GM23338 (cell line): ENCODE measurements around the gene CLOCK.

ENCODE experiments used
- CREB1 ChIP-seq: fragments of 250-450 bp; sonication (Bioruptor Pico); IDR thresholded peaks from 2 replicates; pipeline ENCODE4 v1.5.0; 2020; ENCODE audit warnings: low read depth, mild to moderate bottlenecking, moderate library complexity
- EZH2 ChIP-seq: fragments of 200-600 bp; sonication (generic); IDR thresholded peaks from one replicate; pipeline ENCODE4 v1.8.0; 2017; ENCODE audit warnings: antibody characterized with exemption, mild to moderate bottlenecking, low read depth; ENCODE audit not compliant: unreplicated experiment
- EZH2phosphoT487 ChIP-seq: fragments of 200-600 bp; sonication (generic); IDR thresholded peaks from one replicate; pipeline ENCODE4 v1.8.1; 2018; ENCODE audit warnings: antibody characterized with exemption; ENCODE audit not compliant: unreplicated experiment
- JUNB ChIP-seq: IDR thresholded peaks from one replicate; pipeline ENCODE4 v1.6.1; 2016; ENCODE audit warnings: antibody characterized with exemption; ENCODE audit not compliant: unreplicated experiment
- NANOG ChIP-seq: IDR thresholded peaks from 2 replicates; pipeline ENCODE4 v1.6.1; 2016; ENCODE audit warnings: antibody characterized with exemption, borderline replicate concordance
- POLR2AphosphoS5 ChIP-seq: IDR thresholded peaks from 2 replicates; pipeline ENCODE4 v1.6.1; 2016; ENCODE audit warnings: antibody characterized with exemption, low read depth
- STAT1 ChIP-seq: IDR thresholded peaks from one replicate; pipeline ENCODE4 v1.6.1; 2016; ENCODE audit warnings: antibody characterized with exemption; ENCODE audit not compliant: unreplicated experiment
- ZNF114 ChIP-seq: fragments of 250-450 bp; sonication (Bioruptor Pico); IDR thresholded peaks from 2 replicates; pipeline ENCODE4 v1.5.0; 2020; ENCODE audit warnings: mild to moderate bottlenecking, moderate library complexity
- ZNF331 ChIP-seq: fragments of 250-450 bp; sonication (Bioruptor Pico); IDR thresholded peaks from 2 replicates; pipeline ENCODE4 v1.5.0; 2020; ENCODE audit warnings: low read depth, mild to moderate bottlenecking, moderate library complexity
- TF ChIP-seq, protein P1 (sequence below): fragments of 250-450 bp; sonication (Bioruptor Pico); IDR thresholded peaks from 2 replicates; pipeline ENCODE4 v1.5.0; 2020; ENCODE audit warnings: mild to moderate bottlenecking, moderate library complexity
- TF ChIP-seq, protein P2 (sequence below), 2 experiments: fragments of 200-600 bp in 1 of 2; sonication (generic) in 1 of 2; conservative IDR thresholded peaks; 2 replicates each; pipeline versions ENCODE4 v1.5.1 to v1.6.1; 2016 to 2017; ENCODE audit warnings: antibody characterized with exemption in 2 of 2, low read depth in 2 of 2, mild to moderate bottlenecking in 2 of 2, moderate library complexity in 1 of 2
- TF ChIP-seq, protein P3 (sequence below): IDR thresholded peaks from 2 replicates; pipeline ENCODE4 v1.6.1; 2016; ENCODE audit warnings: antibody characterized with exemption
- TF ChIP-seq, protein P4 (sequence below): IDR thresholded peaks from one replicate; pipeline ENCODE4 v1.6.1; 2018; ENCODE audit warnings: antibody characterized with exemption; ENCODE audit not compliant: unreplicated experiment

DNA sequence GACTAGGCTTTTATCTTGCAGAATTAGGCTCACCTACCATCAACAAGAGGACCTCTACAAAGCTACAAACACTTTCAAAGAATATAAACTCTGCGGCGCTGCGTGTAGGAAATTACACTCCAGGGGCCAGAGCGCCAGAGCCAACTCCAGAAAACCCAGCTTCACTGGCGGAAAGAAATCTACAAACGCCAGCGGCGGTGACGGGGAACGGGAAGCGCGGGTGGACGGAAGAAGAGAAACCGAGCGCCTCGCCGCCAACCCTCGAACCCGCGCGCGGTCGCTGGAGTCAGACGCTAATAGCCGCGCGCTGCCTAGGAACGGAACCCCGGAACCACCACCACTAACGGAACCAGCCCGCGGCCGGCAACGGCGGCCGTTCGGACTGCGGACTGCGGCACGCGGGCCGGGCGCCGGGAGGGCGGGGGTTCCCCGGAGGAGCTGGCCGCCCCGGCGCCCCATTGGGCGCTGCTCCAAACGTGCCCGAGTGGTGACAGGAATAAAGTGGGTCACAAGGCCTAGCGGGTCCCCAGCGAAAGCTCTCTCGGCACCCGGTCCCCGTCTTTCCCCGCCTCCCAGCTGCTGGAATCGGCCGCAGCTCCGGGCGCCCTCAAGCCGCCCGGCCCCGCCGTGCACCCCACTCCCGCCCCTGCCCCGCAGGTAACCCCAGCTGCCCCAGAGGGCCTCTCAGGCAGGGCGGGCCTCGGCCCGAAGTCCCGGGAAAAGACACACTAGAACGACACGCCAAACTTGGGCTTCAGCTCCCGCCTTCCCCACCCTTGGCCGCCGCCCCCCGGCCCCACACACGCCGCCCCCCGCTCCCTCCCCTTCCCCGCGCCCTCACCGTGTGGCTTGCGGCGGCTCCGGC, 836 bp downstream of the CLOCK start:
- TF ChIP-seq, protein P1, sequence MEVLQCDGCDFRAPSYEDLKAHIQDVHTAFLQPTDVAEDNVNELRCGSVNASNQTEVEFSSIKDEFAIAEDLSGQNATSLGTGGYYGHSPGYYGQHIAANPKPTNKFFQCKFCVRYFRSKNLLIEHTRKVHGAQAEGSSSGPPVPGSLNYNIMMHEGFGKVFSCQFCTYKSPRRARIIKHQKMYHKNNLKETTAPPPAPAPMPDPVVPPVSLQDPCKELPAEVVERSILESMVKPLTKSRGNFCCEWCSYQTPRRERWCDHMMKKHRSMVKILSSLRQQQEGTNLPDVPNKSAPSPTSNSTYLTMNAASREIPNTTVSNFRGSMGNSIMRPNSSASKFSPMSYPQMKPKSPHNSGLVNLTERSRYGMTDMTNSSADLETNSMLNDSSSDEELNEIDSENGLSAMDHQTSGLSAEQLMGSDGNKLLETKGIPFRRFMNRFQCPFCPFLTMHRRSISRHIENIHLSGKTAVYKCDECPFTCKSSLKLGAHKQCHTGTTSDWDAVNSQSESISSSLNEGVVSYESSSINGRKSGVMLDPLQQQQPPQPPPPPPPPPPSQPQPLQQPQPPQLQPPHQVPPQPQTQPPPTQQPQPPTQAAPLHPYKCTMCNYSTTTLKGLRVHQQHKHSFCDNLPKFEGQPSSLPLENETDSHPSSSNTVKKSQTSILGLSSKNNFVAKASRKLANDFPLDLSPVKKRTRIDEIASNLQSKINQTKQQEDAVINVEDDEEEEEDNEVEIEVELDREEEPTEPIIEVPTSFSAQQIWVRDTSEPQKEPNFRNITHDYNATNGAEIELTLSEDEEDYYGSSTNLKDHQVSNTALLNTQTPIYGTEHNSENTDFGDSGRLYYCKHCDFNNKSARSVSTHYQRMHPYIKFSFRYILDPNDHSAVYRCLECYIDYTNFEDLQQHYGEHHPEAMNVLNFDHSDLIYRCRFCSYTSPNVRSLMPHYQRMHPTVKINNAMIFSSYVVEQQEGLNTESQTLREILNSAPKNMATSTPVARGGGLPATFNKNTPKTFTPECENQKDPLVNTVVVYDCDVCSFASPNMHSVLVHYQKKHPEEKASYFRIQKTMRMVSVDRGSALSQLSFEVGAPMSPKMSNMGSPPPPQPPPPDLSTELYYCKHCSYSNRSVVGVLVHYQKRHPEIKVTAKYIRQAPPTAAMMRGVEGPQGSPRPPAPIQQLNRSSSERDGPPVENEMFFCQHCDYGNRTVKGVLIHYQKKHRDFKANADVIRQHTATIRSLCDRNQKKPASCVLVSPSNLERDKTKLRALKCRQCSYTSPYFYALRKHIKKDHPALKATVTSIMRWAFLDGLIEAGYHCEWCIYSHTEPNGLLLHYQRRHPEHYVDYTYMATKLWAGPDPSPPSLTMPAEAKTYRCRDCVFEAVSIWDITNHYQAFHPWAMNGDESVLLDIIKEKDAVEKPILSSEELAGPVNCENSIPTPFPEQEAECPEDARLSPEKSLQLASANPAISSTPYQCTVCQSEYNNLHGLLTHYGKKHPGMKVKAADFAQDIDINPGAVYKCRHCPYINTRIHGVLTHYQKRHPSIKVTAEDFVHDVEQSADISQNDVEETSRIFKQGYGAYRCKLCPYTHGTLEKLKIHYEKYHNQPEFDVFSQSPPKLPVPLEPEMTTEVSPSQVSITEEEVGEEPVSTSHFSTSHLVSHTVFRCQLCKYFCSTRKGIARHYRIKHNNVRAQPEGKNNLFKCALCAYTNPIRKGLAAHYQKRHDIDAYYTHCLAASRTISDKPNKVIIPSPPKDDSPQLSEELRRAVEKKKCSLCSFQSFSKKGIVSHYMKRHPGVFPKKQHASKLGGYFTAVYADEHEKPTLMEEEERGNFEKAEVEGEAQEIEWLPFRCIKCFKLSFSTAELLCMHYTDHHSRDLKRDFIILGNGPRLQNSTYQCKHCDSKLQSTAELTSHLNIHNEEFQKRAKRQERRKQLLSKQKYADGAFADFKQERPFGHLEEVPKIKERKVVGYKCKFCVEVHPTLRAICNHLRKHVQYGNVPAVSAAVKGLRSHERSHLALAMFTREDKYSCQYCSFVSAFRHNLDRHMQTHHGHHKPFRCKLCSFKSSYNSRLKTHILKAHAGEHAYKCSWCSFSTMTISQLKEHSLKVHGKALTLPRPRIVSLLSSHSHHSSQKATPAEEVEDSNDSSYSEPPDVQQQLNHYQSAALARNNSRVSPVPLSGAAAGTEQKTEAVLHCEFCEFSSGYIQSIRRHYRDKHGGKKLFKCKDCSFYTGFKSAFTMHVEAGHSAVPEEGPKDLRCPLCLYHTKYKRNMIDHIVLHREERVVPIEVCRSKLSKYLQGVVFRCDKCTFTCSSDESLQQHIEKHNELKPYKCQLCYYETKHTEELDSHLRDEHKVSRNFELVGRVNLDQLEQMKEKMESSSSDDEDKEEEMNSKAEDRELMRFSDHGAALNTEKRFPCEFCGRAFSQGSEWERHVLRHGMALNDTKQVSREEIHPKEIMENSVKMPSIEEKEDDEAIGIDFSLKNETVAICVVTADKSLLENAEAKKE (CRISPR knock-in tag), result no peak
- TF ChIP-seq, protein P2, sequence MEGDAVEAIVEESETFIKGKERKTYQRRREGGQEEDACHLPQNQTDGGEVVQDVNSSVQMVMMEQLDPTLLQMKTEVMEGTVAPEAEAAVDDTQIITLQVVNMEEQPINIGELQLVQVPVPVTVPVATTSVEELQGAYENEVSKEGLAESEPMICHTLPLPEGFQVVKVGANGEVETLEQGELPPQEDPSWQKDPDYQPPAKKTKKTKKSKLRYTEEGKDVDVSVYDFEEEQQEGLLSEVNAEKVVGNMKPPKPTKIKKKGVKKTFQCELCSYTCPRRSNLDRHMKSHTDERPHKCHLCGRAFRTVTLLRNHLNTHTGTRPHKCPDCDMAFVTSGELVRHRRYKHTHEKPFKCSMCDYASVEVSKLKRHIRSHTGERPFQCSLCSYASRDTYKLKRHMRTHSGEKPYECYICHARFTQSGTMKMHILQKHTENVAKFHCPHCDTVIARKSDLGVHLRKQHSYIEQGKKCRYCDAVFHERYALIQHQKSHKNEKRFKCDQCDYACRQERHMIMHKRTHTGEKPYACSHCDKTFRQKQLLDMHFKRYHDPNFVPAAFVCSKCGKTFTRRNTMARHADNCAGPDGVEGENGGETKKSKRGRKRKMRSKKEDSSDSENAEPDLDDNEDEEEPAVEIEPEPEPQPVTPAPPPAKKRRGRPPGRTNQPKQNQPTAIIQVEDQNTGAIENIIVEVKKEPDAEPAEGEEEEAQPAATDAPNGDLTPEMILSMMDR (conservative IDR thresholded peaks at IDR 0.05; ENCODE audit: low read depth in 2 of 2), result no peak
- peak; percentile 30; the same call in 1 of the 2 replicates for TF ChIP-seq POLR2AphosphoS5
- TF ChIP-seq, protein P3, sequence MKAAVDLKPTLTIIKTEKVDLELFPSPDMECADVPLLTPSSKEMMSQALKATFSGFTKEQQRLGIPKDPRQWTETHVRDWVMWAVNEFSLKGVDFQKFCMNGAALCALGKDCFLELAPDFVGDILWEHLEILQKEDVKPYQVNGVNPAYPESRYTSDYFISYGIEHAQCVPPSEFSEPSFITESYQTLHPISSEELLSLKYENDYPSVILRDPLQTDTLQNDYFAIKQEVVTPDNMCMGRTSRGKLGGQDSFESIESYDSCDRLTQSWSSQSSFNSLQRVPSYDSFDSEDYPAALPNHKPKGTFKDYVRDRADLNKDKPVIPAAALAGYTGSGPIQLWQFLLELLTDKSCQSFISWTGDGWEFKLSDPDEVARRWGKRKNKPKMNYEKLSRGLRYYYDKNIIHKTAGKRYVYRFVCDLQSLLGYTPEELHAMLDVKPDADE, result no peak
- no peak for TF ChIP-seq EZH2
- no peak for TF ChIP-seq EZH2phosphoT487
- TF ChIP-seq, protein P4, sequence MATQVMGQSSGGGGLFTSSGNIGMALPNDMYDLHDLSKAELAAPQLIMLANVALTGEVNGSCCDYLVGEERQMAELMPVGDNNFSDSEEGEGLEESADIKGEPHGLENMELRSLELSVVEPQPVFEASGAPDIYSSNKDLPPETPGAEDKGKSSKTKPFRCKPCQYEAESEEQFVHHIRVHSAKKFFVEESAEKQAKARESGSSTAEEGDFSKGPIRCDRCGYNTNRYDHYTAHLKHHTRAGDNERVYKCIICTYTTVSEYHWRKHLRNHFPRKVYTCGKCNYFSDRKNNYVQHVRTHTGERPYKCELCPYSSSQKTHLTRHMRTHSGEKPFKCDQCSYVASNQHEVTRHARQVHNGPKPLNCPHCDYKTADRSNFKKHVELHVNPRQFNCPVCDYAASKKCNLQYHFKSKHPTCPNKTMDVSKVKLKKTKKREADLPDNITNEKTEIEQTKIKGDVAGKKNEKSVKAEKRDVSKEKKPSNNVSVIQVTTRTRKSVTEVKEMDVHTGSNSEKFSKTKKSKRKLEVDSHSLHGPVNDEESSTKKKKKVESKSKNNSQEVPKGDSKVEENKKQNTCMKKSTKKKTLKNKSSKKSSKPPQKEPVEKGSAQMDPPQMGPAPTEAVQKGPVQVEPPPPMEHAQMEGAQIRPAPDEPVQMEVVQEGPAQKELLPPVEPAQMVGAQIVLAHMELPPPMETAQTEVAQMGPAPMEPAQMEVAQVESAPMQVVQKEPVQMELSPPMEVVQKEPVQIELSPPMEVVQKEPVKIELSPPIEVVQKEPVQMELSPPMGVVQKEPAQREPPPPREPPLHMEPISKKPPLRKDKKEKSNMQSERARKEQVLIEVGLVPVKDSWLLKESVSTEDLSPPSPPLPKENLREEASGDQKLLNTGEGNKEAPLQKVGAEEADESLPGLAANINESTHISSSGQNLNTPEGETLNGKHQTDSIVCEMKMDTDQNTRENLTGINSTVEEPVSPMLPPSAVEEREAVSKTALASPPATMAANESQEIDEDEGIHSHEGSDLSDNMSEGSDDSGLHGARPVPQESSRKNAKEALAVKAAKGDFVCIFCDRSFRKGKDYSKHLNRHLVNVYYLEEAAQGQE, result no peak
- no peak for TF ChIP-seq JUNB
- TF ChIP-seq NANOG, result no peak
- no peak for TF ChIP-seq ZNF114 (CRISPR knock-in tag)
- no peak for TF ChIP-seq CREB1
- no peak for TF ChIP-seq ZNF331 (CRISPR knock-in tag)
- TF ChIP-seq STAT1, result no peak
